GOT3 (cell line): Measurements from ENCODE around the gene VSIG8.

Source experiments
- DNase-seq: peaks from one replicate; lab custom pipeline; 2025; ENCODE audit warnings: mixed read lengths; lab: John Stamatoyannopoulos, UW

The VSIG8 gene

GRCh38 chr1:159883134-159883533 is 20.7 kb upstream of the VSIG8 start:
- DNase-seq, result no peak

- DNase-seq, result no peak
These were observed 20.0 kb upstream of the VSIG8 start for GRCh38 chr1:159882527-159882862.

DNA sequence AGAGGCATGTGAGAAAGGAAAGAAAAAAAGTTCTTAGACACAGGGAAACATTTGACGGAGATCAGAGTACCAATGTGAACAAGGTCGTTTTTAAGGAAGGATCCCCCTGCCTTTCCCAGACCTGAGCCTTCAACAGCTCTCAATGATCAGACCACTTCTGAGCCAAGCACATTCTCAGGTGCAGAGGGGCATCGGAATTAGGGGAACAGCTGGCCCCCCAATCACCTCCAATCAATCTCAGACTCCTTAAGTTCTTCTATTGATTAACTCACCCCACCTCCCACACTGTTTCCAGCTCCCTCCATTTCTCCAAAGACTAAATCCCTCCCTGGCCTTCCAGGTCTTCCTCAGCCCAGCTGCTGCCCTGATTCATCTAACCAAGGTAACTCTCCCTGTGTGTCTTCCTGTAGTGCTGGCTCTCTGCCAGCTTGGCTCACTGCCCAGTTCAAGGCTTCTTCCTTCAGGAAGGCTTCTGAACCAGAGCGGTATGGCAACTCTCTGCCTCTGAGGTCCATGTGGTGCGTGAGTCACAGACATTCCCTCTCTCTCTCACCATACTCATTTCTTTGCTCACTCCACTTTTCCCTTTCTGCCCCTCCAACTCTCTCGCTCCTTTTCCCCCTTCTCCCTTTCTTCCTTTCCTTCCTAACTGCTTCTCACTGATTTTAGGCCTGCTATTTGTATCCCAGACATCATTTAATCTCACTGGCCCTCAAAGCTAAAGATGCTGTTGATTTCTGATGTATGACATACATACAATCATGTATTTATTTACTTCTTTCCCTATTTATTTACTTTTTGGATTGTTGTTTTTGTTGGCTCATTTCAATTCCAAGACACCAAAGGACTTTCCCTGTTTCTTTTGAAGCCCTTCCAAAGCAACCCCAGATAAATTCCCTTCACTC is 19.4 kb upstream of the VSIG8 start:
- DNase-seq, result no peak

DNA sequence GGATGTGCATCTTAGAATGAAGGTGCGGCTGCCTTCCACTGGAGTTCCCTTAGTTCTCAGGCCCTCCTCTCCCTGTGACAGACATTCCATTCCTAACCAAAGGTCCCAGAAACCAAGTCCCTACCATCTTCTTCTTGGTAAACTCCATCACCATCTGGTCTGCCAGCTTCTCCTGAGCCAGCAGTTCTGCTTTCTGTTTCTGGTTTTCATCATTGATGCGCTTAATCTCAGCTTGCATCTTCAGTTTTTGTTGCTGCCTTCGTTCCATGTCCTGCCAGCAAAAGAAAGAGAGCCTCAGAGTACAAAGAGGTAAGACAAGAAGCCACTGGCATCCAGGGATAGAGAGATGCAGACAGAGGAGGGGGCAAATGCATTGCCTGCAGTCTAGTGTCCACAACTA is 18.0 kb upstream of the VSIG8 start:
- DNase-seq, result no peak

DNA sequence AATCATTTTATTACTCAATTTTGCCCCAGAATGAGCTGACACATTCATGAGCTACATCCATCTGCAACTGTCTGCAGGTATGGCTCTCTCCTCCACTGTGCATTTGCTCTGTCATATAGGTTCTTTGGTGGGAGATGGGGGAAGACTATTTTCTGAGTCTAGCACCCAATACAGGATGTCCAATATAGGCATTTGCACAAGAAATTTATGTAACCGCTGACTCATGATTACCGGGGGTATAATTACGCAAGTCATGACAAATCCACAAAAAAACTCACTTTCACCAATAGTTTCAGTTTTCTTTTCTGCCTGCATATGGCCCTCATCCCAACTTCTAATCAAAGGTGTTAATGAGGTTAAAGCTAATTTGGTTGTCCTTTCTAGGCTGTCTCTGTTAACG is 17.5 kb upstream of the VSIG8 start:
- DNase-seq, result no peak

GRCh38 chr1:159879136-159879535 is 16.7 kb upstream of the VSIG8 start:
- DNase-seq, result no peak

DNA sequence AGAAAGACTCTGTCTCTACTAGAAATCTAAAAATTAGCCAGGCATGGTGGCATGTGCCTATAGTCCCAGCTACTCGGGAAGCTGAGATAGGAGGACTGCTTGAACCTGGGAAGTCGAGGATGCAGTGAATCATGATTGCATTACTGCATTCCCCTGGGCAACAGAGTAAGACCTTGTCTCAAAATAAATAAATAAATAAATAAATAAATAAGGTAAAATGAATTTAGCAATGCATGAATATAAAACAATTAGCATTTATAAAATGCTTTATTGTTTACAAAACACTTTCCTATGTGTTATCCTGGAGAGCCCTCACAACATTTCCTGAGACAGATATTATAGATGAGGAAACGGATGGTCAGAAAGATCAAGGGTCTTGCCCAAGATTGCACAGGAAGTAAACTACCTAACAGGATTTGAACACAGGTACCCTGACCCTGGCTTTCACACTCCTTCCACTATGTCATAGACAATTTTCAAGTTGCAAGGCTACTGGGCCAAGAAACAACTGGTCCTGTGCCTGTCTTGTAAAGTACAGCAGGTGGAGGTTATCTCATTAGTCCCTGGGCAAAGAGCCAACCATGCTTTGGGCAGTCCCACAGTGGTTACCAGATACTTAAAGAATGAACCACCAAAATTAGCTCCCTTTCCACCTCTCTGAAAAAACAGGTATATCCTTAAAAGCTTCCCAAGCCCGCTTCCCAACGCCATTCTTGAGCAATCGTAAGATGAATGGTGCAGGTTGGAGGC is 15.4 kb upstream of the VSIG8 start:
- DNase-seq, result no peak

- DNase-seq, result no peak
These were observed 11.2 kb upstream of the VSIG8 start for GRCh38 chr1:159873530-159874143.

DNA sequence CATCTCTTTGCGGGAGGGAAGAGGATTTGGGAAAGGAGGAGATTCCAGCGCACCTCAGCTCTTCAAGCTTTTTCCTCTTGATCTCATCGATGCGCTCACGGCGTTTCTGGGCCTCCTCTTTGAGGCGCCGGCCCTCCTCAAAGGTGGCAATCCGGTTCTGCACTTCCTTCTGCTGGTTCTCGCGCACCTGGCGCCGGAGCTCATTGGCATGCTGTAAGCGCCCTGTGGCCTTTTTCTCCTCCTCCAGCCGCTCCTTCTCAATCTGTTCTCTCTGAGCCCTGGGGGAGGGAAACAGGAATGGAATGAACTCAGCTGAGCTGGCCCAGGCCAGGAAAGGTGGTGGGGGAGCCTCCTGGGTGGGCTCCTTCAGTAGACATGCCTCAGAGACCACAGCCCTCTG is 10.4 kb upstream of the VSIG8 start:
- no peak for DNase-seq

GRCh38 chr1:159870704-159871103 is 8.2 kb upstream of the VSIG8 start:
- DNase-seq, result no peak

- no peak for DNase-seq
These were observed 7.2 kb upstream of the VSIG8 start for GRCh38 chr1:159869607-159870006.

- DNase-seq, result no peak
These were observed 6.7 kb upstream of the VSIG8 start for GRCh38 chr1:159869173-159869572.

DNA sequence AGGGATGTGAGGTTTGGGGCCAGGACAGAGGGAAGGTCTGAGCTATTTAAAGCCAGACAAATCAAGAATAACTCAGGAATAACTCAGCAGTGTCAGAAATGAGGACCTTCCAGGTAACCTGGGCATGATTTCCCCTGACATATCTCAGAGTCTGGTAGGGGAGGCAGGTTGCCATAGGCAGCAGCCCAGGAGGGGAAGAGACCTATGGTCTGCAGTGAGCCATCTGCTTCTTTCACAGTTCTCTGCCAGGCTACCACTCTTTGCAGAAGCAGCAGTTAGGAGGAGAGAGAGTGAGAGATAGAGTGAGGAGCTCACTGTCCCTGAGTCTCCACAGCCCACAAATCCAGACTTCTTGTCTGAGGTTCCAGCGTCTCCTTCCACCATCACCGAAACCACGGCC is 6.3 kb upstream of the VSIG8 start:
- DNase-seq, result no peak

- DNase-seq, result no peak
These were observed 5.2 kb upstream of the VSIG8 start for GRCh38 chr1:159867664-159868026.

- DNase-seq, result no peak
These were observed 4.6 kb upstream of the VSIG8 start for GRCh38 chr1:159866905-159867663.

DNA sequence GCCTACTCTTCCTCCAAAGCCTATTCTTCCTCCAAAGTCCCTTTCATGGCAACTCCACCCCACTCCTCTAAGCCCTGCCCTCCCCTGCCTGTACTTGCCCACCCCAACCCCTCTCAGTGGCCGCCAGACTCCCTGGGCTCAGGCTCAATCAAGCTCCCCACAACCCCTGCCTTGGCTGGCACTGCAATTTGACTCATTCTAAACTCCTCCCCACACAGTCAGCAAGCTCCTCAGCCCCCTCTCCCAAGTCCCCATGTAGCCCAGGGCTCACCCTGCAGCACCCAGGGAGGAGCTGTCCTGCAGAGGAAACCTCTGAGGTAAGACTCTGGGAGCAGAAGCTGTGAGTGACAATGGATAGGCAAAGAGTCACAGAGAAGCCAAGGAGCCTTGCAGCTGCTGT is 3.6 kb upstream of the VSIG8 start:
- DNase-seq, result no peak

GRCh38 chr1:159864262-159864661 is 1.8 kb upstream of the VSIG8 start:
- DNase-seq, result no peak

DNA sequence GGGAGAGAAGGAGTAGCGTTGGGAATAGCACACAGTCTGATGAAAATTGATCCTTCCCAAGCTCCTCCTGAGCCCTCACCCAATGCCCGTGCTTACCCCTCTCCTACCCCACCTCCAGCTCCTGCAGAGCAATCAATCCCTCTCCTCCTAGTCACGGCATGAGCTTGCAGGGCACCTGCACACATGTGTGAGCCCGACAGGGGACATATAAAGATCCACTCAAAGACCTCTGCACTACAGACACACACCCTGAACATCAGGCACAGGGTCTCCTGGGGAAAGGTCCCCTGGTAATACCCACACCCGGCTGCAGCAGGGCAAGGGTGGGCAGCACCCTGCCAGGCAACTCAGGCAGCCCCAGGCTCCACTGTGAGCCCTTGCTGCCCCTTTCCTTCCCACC is 426 bp downstream of the VSIG8 start:
- no peak for DNase-seq

DNA sequence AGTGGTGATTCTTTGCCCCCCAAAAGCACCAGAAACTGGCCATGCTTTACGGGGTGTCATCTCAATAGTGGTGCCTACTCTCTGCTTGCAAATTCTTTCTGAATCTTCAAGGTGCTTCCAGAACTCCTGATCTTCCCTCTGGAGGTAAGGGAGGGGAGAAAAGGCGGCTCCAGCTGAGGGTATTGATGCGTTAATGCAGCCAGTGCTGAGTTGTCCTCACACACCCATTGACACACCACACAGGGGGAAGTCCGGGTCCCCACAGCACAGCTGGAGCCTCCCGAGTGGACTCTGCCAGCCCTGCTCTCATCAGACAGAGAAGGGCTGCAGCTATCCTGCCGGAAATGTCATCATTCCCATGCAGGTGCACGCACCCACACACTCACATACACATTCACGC is 1.2 kb downstream of the VSIG8 start:
- DNase-seq, result no peak

DNA sequence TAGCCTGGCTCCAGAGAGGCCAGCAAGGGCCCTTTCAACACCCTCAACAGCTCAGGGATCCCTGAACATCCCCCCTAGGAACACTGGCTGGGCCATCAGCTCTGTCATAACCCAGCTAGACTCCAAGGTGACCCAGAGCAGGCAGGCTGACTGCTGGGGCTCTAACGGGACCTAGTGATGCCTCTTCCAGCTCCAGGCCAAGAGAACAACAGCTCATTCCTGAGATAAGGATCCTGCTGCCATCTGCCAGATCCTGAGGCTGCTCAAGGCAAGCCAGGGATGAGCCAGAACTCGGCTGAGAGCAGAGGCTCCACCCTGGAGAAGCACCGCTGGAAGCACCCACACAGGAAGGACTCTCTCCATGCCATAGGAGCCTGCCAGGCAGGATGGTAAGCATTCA is 2.0 kb downstream of the VSIG8 start:
- DNase-seq, result no peak

DNA sequence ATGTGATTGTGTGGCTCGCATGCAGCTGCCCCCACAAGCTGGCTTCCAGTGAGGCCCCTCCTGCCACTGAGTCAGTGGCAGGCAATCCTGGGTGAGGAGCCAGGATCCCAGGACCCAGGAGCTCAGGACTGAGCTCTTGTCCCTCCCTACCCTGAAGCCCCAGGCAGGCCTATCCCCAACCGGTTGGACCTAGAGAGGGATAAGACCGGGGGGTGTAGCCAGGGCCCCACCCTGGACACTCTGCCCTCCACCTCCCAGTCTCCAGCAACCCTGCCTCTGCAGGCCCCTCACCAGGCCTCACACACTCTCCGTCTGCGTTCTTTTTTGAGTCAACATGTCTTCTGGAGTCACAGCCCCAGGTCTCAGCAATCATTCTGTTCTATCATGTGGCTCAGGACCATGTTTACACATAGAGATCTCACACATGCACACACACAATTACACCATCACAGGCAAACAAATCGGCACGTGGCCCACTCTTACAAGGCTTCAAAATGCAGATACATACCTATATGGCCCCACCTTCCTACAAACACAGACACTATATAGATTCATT is 2.6 kb downstream of the VSIG8 start:
- DNase-seq, result no peak

DNA sequence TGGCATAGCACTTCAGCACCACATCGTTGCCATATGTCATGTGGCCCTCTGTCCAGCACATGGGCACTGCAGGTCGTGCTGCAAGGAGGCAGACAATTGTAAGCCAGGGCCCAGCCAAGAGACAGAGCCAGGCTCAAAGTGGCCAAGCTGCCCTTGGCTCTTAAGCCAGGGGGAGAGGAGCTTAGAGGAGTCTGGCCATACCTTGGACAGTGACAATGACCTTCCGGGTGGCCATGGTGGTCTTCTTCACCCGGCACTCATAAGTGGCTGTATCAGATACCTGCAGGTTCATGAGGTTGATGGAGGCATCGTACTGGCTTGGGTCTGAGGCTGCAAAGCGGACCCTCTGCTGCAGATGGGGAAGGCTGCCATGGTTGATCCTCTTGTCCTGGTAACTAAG is 4.6 kb downstream of the VSIG8 start:
- no peak for DNase-seq
